CD8-positive, alpha-beta memory T cell (primary cell): Measurements from ENCODE around the gene NMNAT3. TPM values are rescaled to one million over a fixed set of nuclear protein-coding genes. Genes with fewer than 3 reads are reported as not detected.

ENCODE experiments used
- CTCF ChIA-PET: fragments of 350-600 bp; sonication (Branson Sonifier 250); formaldehyde crosslinking; loops from one replicate; lab custom pipeline; 2021; ENCODE audit warnings: antibody characterized with exemption; lab: Charles Lee
- POLR2A ChIA-PET: fragments of 350-600 bp; sonication (Branson Sonifier 250); formaldehyde crosslinking; loops from one replicate; lab custom pipeline; 2021; ENCODE audit warnings: antibody characterized with exemption; lab: Charles Lee
- DNase-seq, 5 donors: peaks; one replicate each; pipeline versions ENCODE4 v3.0.0 to v3.0.0-alpha.2; 2020 to 2022; ENCODE audit warnings: mixed read lengths in 1 of 5
- H3K27ac ChIP-seq: one replicate; pipeline ENCODE4 v1.7.0; 2013; ENCODE audit warnings: low read depth, mild to moderate bottlenecking, low read length, moderate library complexity
- H3K27me3 ChIP-seq: 2 replicates; pipeline ENCODE4 v1.7.0; 2013; ENCODE audit warnings: low read length, mild to moderate bottlenecking; ENCODE audit not compliant: insufficient read depth, poor library complexity, severe bottlenecking
- H3K36me3 ChIP-seq: 2 replicates; pipeline ENCODE4 v1.7.0; 2013; ENCODE audit warnings: mild to moderate bottlenecking, low read length, moderate library complexity; ENCODE audit not compliant: insufficient read depth
- H3K4me1 ChIP-seq: 2 replicates; pipeline ENCODE4 v1.7.0; 2013; ENCODE audit warnings: mild to moderate bottlenecking, low read length, moderate library complexity; ENCODE audit not compliant: insufficient read depth
- H3K4me3 ChIP-seq: 2 replicates; pipeline ENCODE4 v1.7.0; 2013; ENCODE audit warnings: mild to moderate bottlenecking, low read length
- H3K9me3 ChIP-seq: 2 replicates; pipeline ENCODE4 v1.7.0; 2013; ENCODE audit warnings: mild to moderate bottlenecking, low read length
- H3K27ac Mint-ChIP-seq, 8 donors: one replicate each; pipeline ENCODE4 v1.8.0; 2020 to 2021; ENCODE audit warnings: mixed read lengths in 8 of 8, mild to moderate bottlenecking in 6 of 8, inconsistent platforms in 3 of 8, moderate library complexity in 3 of 8
- H3K27me3 Mint-ChIP-seq, 2 donors: one replicate each; pipeline ENCODE4 v1.8.0; 2020 to 2021; ENCODE audit warnings: mixed read lengths in 2 of 2, mild to moderate bottlenecking in 1 of 2, moderate library complexity in 1 of 2
- H3K36me3 Mint-ChIP-seq, 3 donors: one replicate each; pipeline ENCODE4 v1.8.0; 2020 to 2021; ENCODE audit warnings: mixed read lengths in 3 of 3, inconsistent platforms in 1 of 3, mild to moderate bottlenecking in 1 of 3
- H3K4me1 Mint-ChIP-seq, 3 donors: one replicate each; pipeline ENCODE4 v1.8.0; 2020 to 2021; ENCODE audit warnings: mixed read lengths in 3 of 3, inconsistent platforms in 1 of 3, mild to moderate bottlenecking in 1 of 3
- H3K4me3 Mint-ChIP-seq, 7 donors: one replicate each; pipeline ENCODE4 v1.8.0; 2020 to 2021; ENCODE audit warnings: mixed read lengths in 7 of 7, mild to moderate bottlenecking in 6 of 7, moderate library complexity in 4 of 7, inconsistent platforms in 2 of 7
- H3K9me3 Mint-ChIP-seq, 5 donors: one replicate each; pipeline ENCODE4 v1.8.0; 2020 to 2022; ENCODE audit warnings: mixed read lengths in 5 of 5, mild to moderate bottlenecking in 3 of 5, moderate library complexity in 2 of 5, inconsistent platforms in 1 of 5
- polyA plus RNA-seq: library from polyadenylated mRNA; unstranded; fragments of 300-500 nt; fragmentation: Illumina TruSeq; gene quantifications from one replicate; pipeline ENCODE4 v1.2.3, GENCODE V29; 2021
- total RNA-seq, 2 experiments: library from RNA; stranded (reverse); gene quantifications; one replicate each; pipeline ENCODE4 v1.2.3, GENCODE V29; 2021

NMNAT3 gene
- total and polyA plus RNA-seq, 3 experiments from 2014 or later: 1.9 to 2.6 (median 2.1) TPM

DNA sequence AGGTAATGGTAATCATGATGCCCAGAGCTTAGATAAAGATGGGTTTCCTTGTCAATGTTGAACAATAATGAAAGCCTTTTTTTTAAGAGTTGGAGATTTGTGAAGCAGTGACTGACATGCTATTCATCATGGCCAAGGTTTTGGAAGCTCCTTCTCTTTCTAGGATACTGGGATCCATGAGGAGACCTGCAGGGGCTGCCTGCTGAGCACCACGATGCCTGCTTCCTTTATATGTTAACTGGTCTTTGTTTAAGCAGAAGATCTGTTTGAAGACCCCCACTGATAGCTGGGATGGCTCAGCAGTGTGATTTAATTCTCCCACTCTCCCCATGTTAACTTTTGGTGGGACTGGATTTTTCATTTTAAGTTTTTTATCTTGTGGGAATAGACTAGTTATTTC, 154.1 kb downstream of the NMNAT3 start:
- no peaks in the 10 kb centered on the region for H3K9me3 Mint-ChIP-seq
- no peaks in the 10 kb centered on the region for H3K4me1 Mint-ChIP-seq
- Histone ChIP-seq H3K4me3 (no peak overlapping the region), H3K27me3 (no peaks in the 10 kb centered on the region), H3K9me3 (no peaks in the 10 kb centered on the region), H3K4me1 (no peaks in the 10 kb centered on the region), H3K27ac (no peak overlapping the region), H3K36me3 (no peaks in the 10 kb centered on the region)
- H3K27me3 Mint-ChIP-seq: peaks cover 0 to 2% of the 10 kb centered on the region in 2 donors
- H3K36me3 Mint-ChIP-seq: no peaks in the 10 kb centered on the region
- POLR2A ChIA-PET: no interaction called here
- H3K27ac Mint-ChIP-seq: no peak overlapping the region
- DNase-seq: no peak
- no peak overlapping the region for H3K4me3 Mint-ChIP-seq
- CTCF ChIA-PET: interaction anchor here (1.2 kb wide), 1 partner anchor 13 kb away, joined by 4 read pairs; no protein-coding TSS in a partner anchor

GRCh38 chr3:139523166-139523565, 154.6 kb downstream of the NMNAT3 start:
- Mint-ChIP-seq H3K9me3 (no peaks in the 10 kb centered on the region), H3K4me3 (no peak overlapping the region), H3K27me3 (peaks cover 0 to 2% of the 10 kb centered on the region in 2 donors), H3K36me3 (no peaks in the 10 kb centered on the region), H3K27ac (no peak overlapping the region), H3K4me1 (no peaks in the 10 kb centered on the region)
- no peaks in the 10 kb centered on the region for H3K36me3 ChIP-seq
- no peaks in the 10 kb centered on the region for H3K4me1 ChIP-seq
- POLR2A ChIA-PET: no interaction called here
- H3K27ac ChIP-seq: no peak overlapping the region
- no peaks in the 10 kb centered on the region for H3K9me3 ChIP-seq
- no peak for DNase-seq
- H3K4me3 ChIP-seq: no peak overlapping the region
- CTCF ChIA-PET: interaction anchor here (1.2 kb wide), 1 partner anchor 12 kb away, joined by 4 read pairs; no protein-coding TSS in a partner anchor
- H3K27me3 ChIP-seq: no peaks in the 10 kb centered on the region

DNA sequence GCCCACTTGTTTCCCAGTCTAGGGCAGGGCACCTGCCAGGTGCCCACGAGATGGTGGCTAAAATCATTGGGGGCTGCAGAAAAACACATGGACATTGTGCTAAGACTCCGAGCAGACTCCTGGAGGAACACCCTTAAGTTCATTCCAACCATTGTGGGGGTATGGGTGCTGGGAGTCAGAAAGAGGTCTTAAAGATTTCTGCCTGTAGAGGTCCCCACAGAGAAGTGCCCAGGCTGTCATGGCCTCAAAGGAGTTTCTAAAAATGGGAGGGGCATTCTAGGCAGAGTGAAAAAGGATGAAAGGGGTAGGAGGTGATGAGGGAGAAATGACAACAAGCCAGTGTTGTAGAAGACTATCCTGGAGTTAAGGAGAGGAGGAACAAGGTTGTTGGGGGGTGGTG, 155.4 kb downstream of the NMNAT3 start:
- ChIA-PET CTCF (no interaction called here), POLR2A (no interaction called here)

GRCh38 chr3:139521816-139522215, 156.0 kb downstream of the NMNAT3 start:
- H3K4me1 ChIP-seq: no peaks in the 10 kb centered on the region
- no peaks in the 10 kb centered on the region for H3K9me3 ChIP-seq
- no peak overlapping the region for H3K27ac ChIP-seq
- DNase-seq: no peak
- Mint-ChIP-seq H3K4me1 (no peaks in the 10 kb centered on the region), H3K27ac (no peak overlapping the region), H3K4me3 (no peak overlapping the region), H3K27me3 (peaks cover 0 to 2% of the 10 kb centered on the region in 2 donors), H3K9me3 (no peaks in the 10 kb centered on the region), H3K36me3 (no peaks in the 10 kb centered on the region)
- CTCF ChIA-PET: no interaction called here
- no peak overlapping the region for H3K4me3 ChIP-seq
- H3K36me3 ChIP-seq: no peaks in the 10 kb centered on the region
- H3K27me3 ChIP-seq: no peaks in the 10 kb centered on the region
- POLR2A ChIA-PET: no interaction called here

More for the DNA sequence above, 155.4 kb downstream of the NMNAT3 start:
- Histone ChIP-seq H3K4me3 (no peak overlapping the region), H3K27me3 (no peaks in the 10 kb centered on the region), H3K9me3 (no peaks in the 10 kb centered on the region), H3K36me3 (no peaks in the 10 kb centered on the region), H3K27ac (no peak overlapping the region), H3K4me1 (no peaks in the 10 kb centered on the region)
- H3K4me3 Mint-ChIP-seq: no peak overlapping the region
- no peaks in the 10 kb centered on the region for H3K36me3 Mint-ChIP-seq
- no peak overlapping the region for H3K27ac Mint-ChIP-seq
- peaks cover 0 to 2% of the 10 kb centered on the region in 2 donors for H3K27me3 Mint-ChIP-seq
- no peak for DNase-seq
- no peaks in the 10 kb centered on the region for H3K4me1 Mint-ChIP-seq
- no peaks in the 10 kb centered on the region for H3K9me3 Mint-ChIP-seq

DNA sequence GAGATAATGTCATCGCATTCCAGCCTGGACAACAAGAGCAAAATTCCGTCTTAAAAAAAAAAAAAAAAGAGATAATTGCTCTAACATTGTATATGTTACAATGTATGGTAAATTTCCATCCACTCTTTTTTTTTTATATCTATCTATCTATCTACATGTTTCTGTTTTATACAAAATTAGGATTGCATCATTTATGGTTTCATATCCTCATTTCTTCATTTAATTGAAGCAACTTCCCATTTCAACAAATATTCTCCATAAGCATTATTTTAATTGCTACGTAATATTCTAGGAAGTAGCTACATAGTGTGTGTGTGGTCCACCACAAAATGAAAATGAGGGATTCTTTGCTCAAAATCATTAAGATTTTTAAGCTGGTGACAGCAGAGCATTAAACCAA, 156.6 kb downstream of the NMNAT3 start:
- DNase-seq: no peak
- H3K27me3 Mint-ChIP-seq: peaks cover 0 to 2% of the 10 kb centered on the region in 2 donors
- no peak overlapping the region for H3K27ac Mint-ChIP-seq
- H3K4me3 ChIP-seq: no peak overlapping the region
- ChIA-PET CTCF (no interaction called here), POLR2A (no interaction called here)
- no peaks in the 10 kb centered on the region for H3K36me3 Mint-ChIP-seq
- no peaks in the 10 kb centered on the region for H3K36me3 ChIP-seq
- H3K27ac ChIP-seq: no peak overlapping the region
- H3K9me3 ChIP-seq: no peaks in the 10 kb centered on the region
- H3K4me1 ChIP-seq: no peaks in the 10 kb centered on the region
- H3K9me3 Mint-ChIP-seq: no peaks in the 10 kb centered on the region
- no peak overlapping the region for H3K4me3 Mint-ChIP-seq
- H3K27me3 ChIP-seq: no peaks in the 10 kb centered on the region
- no peaks in the 10 kb centered on the region for H3K4me1 Mint-ChIP-seq

GRCh38 chr3:139519998-139520737, 157.6 kb downstream of the NMNAT3 start:
- peaks cover 2% of the 10 kb centered on the region for H3K27me3 ChIP-seq
- ChIA-PET POLR2A (no interaction called here), CTCF (no interaction called here)
- no peak overlapping the region for H3K27ac ChIP-seq
- Mint-ChIP-seq H3K36me3 (no peaks in the 10 kb centered on the region), H3K27me3 (peaks cover 4 to 5% of the 10 kb centered on the region in 2 donors), H3K4me1 (no peaks in the 10 kb centered on the region), H3K9me3 (no peaks in the 10 kb centered on the region), H3K4me3 (no peak overlapping the region), H3K27ac (no peak overlapping the region)
- H3K9me3 ChIP-seq: no peaks in the 10 kb centered on the region
- no peak overlapping the region for H3K4me3 ChIP-seq
- H3K36me3 ChIP-seq: no peaks in the 10 kb centered on the region
- DNase-seq: no peak
- H3K4me1 ChIP-seq: no peaks in the 10 kb centered on the region

DNA sequence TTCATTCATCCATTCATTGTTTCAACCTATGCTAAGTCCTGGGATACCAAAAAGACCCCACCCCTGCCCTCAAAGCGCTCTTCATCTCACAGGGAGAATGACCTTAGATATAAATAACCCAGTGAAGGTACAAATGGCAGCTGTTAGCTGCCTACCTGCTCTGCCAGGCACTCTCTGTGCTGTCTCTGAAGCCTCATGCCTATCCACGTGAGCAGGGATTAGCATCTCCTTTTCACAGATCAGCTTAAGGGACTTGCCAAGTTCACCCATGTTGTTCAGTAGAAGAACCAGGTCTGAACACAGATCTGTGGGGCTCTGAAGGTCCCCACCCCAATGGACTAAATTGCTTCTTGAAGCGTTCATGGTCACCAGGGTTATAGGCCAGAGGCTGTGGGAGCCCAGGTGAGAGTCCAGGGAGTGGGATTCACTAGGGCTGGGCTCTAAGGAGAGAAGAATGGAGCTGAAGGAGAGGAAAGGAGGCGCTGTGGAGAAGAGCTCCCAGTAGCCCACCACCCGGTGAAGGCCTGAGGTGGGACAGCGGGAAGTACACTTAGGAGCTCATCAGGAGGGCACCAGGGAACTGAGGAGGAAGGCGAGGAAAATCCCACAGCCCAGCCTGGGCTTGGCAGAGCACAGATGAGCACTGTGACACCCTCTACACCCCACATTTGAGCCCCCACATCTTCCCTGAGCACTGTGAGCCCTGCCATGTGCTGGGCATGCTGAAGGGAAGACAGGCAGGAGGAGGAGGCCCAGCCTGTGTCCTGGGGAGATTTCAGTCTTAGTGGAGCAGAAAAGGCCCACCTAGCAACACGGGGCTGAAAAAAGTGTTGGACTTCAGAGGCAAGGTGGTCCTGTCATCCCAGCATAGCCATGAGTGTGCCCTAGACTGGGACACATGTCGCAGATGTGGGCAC, 158.6 kb downstream of the NMNAT3 start:
- H3K4me3 ChIP-seq: no peak overlapping the region
- CTCF ChIA-PET: no interaction called here
- H3K4me1 ChIP-seq: no peaks in the 10 kb centered on the region
- no peaks in the 10 kb centered on the region for H3K36me3 ChIP-seq
- DNase-seq: no peak
- Mint-ChIP-seq H3K4me3 (no peak overlapping the region), H3K9me3 (no peaks in the 10 kb centered on the region), H3K36me3 (no peaks in the 10 kb centered on the region), H3K27me3 (peaks cover 5 to 6% of the 10 kb centered on the region in 2 donors), H3K27ac (no peak overlapping the region), H3K4me1 (no peaks in the 10 kb centered on the region)
- peaks cover 4% of the 10 kb centered on the region for H3K27me3 ChIP-seq
- H3K9me3 ChIP-seq: no peaks in the 10 kb centered on the region
- no peak overlapping the region for H3K27ac ChIP-seq
- POLR2A ChIA-PET: no interaction called here

DNA sequence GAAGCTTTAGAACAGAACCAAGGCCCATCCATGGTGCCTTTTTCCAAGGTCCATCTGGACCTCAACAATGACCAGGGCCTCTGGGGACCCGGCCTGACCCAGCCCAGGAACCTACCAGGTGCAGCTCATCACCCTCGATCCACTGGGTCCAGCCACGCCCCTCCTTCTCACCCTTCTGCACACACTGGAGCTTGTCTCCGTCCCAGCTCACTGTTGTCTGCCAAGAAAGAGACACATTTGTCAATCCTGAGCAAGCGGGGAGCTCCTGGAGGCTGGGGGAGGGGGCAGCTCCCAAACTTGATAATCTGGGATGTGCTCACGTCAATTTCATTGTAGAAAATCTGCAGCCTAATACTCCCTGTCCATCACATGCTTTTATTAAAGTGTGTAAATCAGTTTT, 159.5 kb downstream of the NMNAT3 start:
- Histone ChIP-seq H3K27ac (no peak overlapping the region), H3K4me3 (no peak overlapping the region), H3K36me3 (no peaks in the 10 kb centered on the region), H3K4me1 (no peaks in the 10 kb centered on the region), H3K27me3 (peaks cover 4% of the 10 kb centered on the region), H3K9me3 (no peaks in the 10 kb centered on the region)
- Mint-ChIP-seq H3K36me3 (no peaks in the 10 kb centered on the region), H3K27me3 (peaks cover 4 to 6% of the 10 kb centered on the region in 2 donors), H3K9me3 (peaks cover 0 to 2% (median 0%) of the 10 kb centered on the region in 5 donors), H3K4me1 (no peaks in the 10 kb centered on the region), H3K4me3 (no peak overlapping the region), H3K27ac (no peak overlapping the region)
- no peak for DNase-seq
- ChIA-PET CTCF (no interaction called here), POLR2A (no interaction called here)
